Measurements from ENCODE around the gene SLC9A9.

GRCh38 chr3:143301031-143301901 lies 547.0 kb downstream of the SLC9A9 start:
- TF ChIP-seq, protein P1, sequence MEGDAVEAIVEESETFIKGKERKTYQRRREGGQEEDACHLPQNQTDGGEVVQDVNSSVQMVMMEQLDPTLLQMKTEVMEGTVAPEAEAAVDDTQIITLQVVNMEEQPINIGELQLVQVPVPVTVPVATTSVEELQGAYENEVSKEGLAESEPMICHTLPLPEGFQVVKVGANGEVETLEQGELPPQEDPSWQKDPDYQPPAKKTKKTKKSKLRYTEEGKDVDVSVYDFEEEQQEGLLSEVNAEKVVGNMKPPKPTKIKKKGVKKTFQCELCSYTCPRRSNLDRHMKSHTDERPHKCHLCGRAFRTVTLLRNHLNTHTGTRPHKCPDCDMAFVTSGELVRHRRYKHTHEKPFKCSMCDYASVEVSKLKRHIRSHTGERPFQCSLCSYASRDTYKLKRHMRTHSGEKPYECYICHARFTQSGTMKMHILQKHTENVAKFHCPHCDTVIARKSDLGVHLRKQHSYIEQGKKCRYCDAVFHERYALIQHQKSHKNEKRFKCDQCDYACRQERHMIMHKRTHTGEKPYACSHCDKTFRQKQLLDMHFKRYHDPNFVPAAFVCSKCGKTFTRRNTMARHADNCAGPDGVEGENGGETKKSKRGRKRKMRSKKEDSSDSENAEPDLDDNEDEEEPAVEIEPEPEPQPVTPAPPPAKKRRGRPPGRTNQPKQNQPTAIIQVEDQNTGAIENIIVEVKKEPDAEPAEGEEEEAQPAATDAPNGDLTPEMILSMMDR (IDR thresholded peaks at IDR 0.05; ENCODE audit: insufficient read depth, low read length), result no peak
- TF ChIP-seq, protein P2, sequence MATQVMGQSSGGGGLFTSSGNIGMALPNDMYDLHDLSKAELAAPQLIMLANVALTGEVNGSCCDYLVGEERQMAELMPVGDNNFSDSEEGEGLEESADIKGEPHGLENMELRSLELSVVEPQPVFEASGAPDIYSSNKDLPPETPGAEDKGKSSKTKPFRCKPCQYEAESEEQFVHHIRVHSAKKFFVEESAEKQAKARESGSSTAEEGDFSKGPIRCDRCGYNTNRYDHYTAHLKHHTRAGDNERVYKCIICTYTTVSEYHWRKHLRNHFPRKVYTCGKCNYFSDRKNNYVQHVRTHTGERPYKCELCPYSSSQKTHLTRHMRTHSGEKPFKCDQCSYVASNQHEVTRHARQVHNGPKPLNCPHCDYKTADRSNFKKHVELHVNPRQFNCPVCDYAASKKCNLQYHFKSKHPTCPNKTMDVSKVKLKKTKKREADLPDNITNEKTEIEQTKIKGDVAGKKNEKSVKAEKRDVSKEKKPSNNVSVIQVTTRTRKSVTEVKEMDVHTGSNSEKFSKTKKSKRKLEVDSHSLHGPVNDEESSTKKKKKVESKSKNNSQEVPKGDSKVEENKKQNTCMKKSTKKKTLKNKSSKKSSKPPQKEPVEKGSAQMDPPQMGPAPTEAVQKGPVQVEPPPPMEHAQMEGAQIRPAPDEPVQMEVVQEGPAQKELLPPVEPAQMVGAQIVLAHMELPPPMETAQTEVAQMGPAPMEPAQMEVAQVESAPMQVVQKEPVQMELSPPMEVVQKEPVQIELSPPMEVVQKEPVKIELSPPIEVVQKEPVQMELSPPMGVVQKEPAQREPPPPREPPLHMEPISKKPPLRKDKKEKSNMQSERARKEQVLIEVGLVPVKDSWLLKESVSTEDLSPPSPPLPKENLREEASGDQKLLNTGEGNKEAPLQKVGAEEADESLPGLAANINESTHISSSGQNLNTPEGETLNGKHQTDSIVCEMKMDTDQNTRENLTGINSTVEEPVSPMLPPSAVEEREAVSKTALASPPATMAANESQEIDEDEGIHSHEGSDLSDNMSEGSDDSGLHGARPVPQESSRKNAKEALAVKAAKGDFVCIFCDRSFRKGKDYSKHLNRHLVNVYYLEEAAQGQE (IDR thresholded peaks at IDR 0.05; ENCODE audit: insufficient replicate concordance, low read depth), result no peak

Data from HL-60 (cell line).